SK-N-SH treated with all-trans-retinoic acid at 6 μM for 48 hours (cell line): ENCODE data around the gene OLFM1.

ENCODE experiments used
- ATAC-seq: fragments of 200-7000 bp; cut with Tn5 transposase; 3 replicates; pipeline ENCODE4 v1.9.1; 2020; ENCODE audit warnings: mild to moderate bottlenecking, moderate library complexity
- ARNTL ChIP-seq: fragments of 450-650 bp; formaldehyde crosslinking; IDR thresholded peaks from 2 replicates; pipeline ENCODE4 v1.5.0; 2020; ENCODE audit warnings: low read depth, mild to moderate bottlenecking, moderate library complexity, borderline replicate concordance
- BACH2 ChIP-seq: fragments of 250-450 bp; sonication (Bioruptor Pico); IDR thresholded peaks from 2 replicates; pipeline ENCODE4 v1.9.0; 2021; ENCODE audit warnings: mild to moderate bottlenecking, borderline replicate concordance
- CSDC2 ChIP-seq: fragments of 250-450 bp; sonication (Bioruptor Pico); IDR thresholded peaks from 2 replicates; pipeline ENCODE4 v1.5.0; 2020; ENCODE audit warnings: mild to moderate bottlenecking, moderate library complexity
- ESRRG ChIP-seq: fragments of 250-450 bp; sonication (Bioruptor Pico); IDR thresholded peaks from 2 replicates; pipeline ENCODE4 v1.6.1; 2021; ENCODE audit warnings: mild to moderate bottlenecking
- GLIS3 ChIP-seq: fragments of 250-450 bp; sonication (Bioruptor Pico); IDR thresholded peaks from 2 replicates; pipeline ENCODE4 v1.5.0; 2020; ENCODE audit warnings: mild to moderate bottlenecking, moderate library complexity
- ISL1 ChIP-seq: fragments of 250-450 bp; sonication (Bioruptor Pico); IDR thresholded peaks from 2 replicates; pipeline ENCODE4 v2.1.2; 2022; ENCODE audit warnings: mild to moderate bottlenecking, moderate library complexity
- OSR1 ChIP-seq: fragments of 250-450 bp; sonication (Bioruptor Pico); IDR thresholded peaks from 2 replicates; pipeline ENCODE4 v1.8.0; 2022; ENCODE audit warnings: moderate library complexity, mild to moderate bottlenecking, inconsistent platforms
- PATZ1 ChIP-seq: fragments of 250-450 bp; sonication (Bioruptor Pico); IDR thresholded peaks from 2 replicates; pipeline ENCODE4 v1.8.0; 2020; ENCODE audit warnings: mild to moderate bottlenecking, moderate library complexity, borderline replicate concordance
- PPARA ChIP-seq: fragments of 250-450 bp; sonication (Bioruptor Pico); IDR thresholded peaks from 2 replicates; pipeline ENCODE4 v1.5.0; 2020; ENCODE audit warnings: mild to moderate bottlenecking, borderline replicate concordance
- RARB ChIP-seq: fragments of 250-450 bp; sonication (Bioruptor Pico); IDR thresholded peaks from 2 replicates; pipeline ENCODE4 v1.8.0; 2021; ENCODE audit warnings: mild to moderate bottlenecking, moderate library complexity
- SNAI2 ChIP-seq: fragments of 250-450 bp; sonication (Bioruptor Pico); IDR thresholded peaks from 2 replicates; pipeline ENCODE4 v1.5.0; 2020; ENCODE audit warnings: mild to moderate bottlenecking, moderate library complexity
- TCF4 ChIP-seq: fragments of 250-450 bp; sonication (Bioruptor Pico); IDR thresholded peaks from 2 replicates; pipeline ENCODE4 v1.8.0; 2021; ENCODE audit warnings: mild to moderate bottlenecking, moderate library complexity, borderline replicate concordance
- TOX ChIP-seq: fragments of 250-450 bp; sonication (Bioruptor Pico); IDR thresholded peaks from 2 replicates; pipeline ENCODE4 v1.8.0; 2021; ENCODE audit warnings: mild to moderate bottlenecking, moderate library complexity, borderline replicate concordance
- ZC3H10 ChIP-seq: fragments of 250-450 bp; sonication (Bioruptor Pico); IDR thresholded peaks from 2 replicates; pipeline ENCODE4 v1.5.1; 2021; ENCODE audit warnings: mild to moderate bottlenecking, moderate library complexity
- ZFP3 ChIP-seq: fragments of 250-450 bp; sonication (Bioruptor Pico); IDR thresholded peaks from 2 replicates; pipeline ENCODE4 v1.5.0; 2020; ENCODE audit warnings: mild to moderate bottlenecking, moderate library complexity
- ZFP30 ChIP-seq: fragments of 450-650 bp; formaldehyde crosslinking; IDR thresholded peaks from 2 replicates; pipeline ENCODE4 v1.5.0; 2022; ENCODE audit warnings: mild to moderate bottlenecking, moderate library complexity
- ZNF565 ChIP-seq: fragments of 450-650 bp; formaldehyde crosslinking; conservative IDR thresholded peaks from 2 replicates; pipeline ENCODE4 v1.5.0; 2020; ENCODE audit warnings: low read depth, mild to moderate bottlenecking, moderate library complexity
- ZNF70 ChIP-seq: fragments of 450-650 bp; formaldehyde crosslinking; IDR thresholded peaks from 2 replicates; pipeline ENCODE4 v1.5.0; 2020; ENCODE audit warnings: mild to moderate bottlenecking, moderate library complexity
- ZNF8 ChIP-seq: fragments of 450-650 bp; formaldehyde crosslinking; IDR thresholded peaks from 2 replicates; pipeline ENCODE4 v1.5.0; 2020; ENCODE audit warnings: mild to moderate bottlenecking, moderate library complexity
- TF ChIP-seq, protein P1 (sequence below): fragments of 250-450 bp; sonication (Bioruptor Pico); IDR thresholded peaks from 2 replicates; pipeline ENCODE4 v1.5.0; 2020; ENCODE audit warnings: mild to moderate bottlenecking, moderate library complexity
- TF ChIP-seq, protein P2 (sequence below): fragments of 250-450 bp; sonication (Bioruptor Pico); IDR thresholded peaks from 2 replicates; pipeline ENCODE4 v1.8.0; 2021; ENCODE audit warnings: low read depth, mild to moderate bottlenecking, moderate library complexity, borderline replicate concordance
- TF ChIP-seq, protein P3 (sequence below): fragments of 250-450 bp; sonication (Bioruptor Pico); IDR thresholded peaks from 2 replicates; pipeline ENCODE4 v1.5.1; 2020; ENCODE audit warnings: low read depth, mild to moderate bottlenecking, moderate library complexity
- TF ChIP-seq, protein P4 (sequence below): fragments of 250-450 bp; sonication (Bioruptor Pico); IDR thresholded peaks from 2 replicates; pipeline ENCODE4 v1.5.1; 2021; ENCODE audit warnings: mild to moderate bottlenecking, moderate library complexity

The OLFM1 gene

DNA sequence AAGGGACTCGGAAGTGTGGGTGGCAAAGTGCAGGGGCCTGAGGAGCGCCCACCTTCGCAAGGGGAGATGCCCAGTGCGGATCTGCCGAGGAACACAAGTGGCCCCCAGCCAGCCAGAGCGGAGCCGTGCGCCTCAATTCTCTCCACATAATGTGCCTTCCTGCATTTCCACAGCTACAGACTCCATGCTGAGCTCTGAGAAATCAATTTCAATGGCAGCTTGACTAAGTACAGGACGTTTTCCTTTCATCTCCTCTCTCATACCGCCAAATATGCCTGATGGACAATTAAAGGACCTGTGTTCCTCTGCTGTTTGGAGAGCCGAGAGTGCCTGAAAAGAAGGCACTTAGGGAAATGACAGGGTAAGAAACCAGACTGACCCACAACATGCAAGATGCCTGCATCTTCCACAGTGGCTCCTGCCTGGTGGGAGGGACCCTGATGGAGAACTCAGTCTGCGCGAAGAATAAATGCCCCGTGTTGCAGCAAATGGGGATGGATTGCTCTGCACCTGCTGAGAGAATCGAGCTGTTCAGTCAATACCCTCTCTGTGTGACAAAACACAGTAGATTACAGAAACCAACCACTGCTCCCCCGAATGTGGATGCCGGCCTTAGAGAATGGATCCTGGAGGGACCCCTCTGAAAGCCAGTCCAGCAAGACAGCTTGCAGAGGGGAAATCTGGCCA, 38.6 kb upstream of the OLFM1 start:
- ATAC-seq, result no peak
- TF ChIP-seq TCF4 (CRISPR knock-in tag) (no peak), ZNF8 (no peak), ZC3H10 (CRISPR knock-in tag) (no peak), BACH2 (CRISPR knock-in tag) (no peak), OSR1 (CRISPR knock-in tag) (no peak), ESRRG (no peak), ZNF565 (CRISPR knock-in tag) (no peak), PPARA (CRISPR knock-in tag) (no peak), ZNF70 (CRISPR knock-in tag) (no peak), RARB (no peak), SNAI2 (CRISPR knock-in tag) (no peak), ARNTL (CRISPR knock-in tag) (no peak), PATZ1 (CRISPR knock-in tag) (no peak), CSDC2 (CRISPR knock-in tag) (no peak), ZFP3 (CRISPR knock-in tag) (no peak), TOX (CRISPR knock-in tag) (no peak), ZFP30 (CRISPR knock-in tag) (no peak)
- TF ChIP-seq, protein P1, sequence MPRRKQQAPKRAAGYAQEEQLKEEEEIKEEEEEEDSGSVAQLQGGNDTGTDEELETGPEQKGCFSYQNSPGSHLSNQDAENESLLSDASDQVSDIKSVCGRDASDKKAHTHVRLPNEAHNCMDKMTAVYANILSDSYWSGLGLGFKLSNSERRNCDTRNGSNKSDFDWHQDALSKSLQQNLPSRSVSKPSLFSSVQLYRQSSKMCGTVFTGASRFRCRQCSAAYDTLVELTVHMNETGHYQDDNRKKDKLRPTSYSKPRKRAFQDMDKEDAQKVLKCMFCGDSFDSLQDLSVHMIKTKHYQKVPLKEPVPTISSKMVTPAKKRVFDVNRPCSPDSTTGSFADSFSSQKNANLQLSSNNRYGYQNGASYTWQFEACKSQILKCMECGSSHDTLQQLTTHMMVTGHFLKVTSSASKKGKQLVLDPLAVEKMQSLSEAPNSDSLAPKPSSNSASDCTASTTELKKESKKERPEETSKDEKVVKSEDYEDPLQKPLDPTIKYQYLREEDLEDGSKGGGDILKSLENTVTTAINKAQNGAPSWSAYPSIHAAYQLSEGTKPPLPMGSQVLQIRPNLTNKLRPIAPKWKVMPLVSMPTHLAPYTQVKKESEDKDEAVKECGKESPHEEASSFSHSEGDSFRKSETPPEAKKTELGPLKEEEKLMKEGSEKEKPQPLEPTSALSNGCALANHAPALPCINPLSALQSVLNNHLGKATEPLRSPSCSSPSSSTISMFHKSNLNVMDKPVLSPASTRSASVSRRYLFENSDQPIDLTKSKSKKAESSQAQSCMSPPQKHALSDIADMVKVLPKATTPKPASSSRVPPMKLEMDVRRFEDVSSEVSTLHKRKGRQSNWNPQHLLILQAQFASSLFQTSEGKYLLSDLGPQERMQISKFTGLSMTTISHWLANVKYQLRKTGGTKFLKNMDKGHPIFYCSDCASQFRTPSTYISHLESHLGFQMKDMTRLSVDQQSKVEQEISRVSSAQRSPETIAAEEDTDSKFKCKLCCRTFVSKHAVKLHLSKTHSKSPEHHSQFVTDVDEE, result no peak
- TF ChIP-seq, protein P2, sequence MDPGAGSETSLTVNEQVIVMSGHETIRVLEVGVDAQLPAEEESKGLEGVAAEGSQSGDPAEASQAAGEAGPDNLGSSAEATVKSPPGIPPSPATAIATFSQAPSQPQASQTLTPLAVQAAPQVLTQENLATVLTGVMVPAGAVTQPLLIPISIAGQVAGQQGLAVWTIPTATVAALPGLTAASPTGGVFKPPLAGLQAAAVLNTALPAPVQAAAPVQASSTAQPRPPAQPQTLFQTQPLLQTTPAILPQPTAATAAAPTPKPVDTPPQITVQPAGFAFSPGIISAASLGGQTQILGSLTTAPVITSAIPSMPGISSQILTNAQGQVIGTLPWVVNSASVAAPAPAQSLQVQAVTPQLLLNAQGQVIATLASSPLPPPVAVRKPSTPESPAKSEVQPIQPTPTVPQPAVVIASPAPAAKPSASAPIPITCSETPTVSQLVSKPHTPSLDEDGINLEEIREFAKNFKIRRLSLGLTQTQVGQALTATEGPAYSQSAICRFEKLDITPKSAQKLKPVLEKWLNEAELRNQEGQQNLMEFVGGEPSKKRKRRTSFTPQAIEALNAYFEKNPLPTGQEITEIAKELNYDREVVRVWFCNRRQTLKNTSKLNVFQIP (CRISPR knock-in tag), result no peak
- TF ChIP-seq, protein P3, sequence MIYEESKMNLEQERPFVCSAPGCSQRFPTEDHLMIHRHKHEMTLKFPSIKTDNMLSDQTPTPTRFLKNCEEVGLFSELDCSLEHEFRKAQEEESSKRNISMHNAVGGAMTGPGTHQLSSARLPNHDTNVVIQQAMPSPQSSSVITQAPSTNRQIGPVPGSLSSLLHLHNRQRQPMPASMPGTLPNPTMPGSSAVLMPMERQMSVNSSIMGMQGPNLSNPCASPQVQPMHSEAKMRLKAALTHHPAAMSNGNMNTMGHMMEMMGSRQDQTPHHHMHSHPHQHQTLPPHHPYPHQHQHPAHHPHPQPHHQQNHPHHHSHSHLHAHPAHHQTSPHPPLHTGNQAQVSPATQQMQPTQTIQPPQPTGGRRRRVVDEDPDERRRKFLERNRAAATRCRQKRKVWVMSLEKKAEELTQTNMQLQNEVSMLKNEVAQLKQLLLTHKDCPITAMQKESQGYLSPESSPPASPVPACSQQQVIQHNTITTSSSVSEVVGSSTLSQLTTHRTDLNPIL (CRISPR knock-in tag), result no peak

DNA sequence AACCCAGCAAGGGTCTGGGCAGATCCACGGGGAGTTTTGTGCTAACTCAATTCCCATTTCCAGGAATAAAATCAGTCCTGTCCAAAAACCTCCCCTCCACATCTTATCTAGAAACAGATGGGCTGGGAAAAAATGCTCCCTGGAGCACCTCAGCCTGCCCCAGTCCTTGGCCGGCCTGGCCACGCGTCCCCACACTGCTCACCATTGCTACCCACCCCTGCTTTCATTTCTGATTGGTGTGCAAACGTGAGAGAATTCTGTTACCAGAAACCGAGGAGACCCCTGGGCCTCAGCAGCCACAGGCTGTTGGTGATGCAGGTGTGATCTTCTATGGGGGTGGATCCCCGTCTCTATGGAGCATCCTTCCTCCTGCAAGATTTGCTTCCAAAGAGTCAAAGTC, 38.0 kb upstream of the OLFM1 start:
- TF ChIP-seq OSR1 (CRISPR knock-in tag) (no peak), ISL1 (no peak), ESRRG (no peak), ZFP3 (CRISPR knock-in tag) (no peak), PPARA (CRISPR knock-in tag) (no peak), TCF4 (CRISPR knock-in tag) (no peak), SNAI2 (CRISPR knock-in tag) (no peak), GLIS3 (CRISPR knock-in tag) (no peak), RARB (no peak), ARNTL (CRISPR knock-in tag) (no peak), PATZ1 (CRISPR knock-in tag) (no peak)
- TF ChIP-seq, protein P4, sequence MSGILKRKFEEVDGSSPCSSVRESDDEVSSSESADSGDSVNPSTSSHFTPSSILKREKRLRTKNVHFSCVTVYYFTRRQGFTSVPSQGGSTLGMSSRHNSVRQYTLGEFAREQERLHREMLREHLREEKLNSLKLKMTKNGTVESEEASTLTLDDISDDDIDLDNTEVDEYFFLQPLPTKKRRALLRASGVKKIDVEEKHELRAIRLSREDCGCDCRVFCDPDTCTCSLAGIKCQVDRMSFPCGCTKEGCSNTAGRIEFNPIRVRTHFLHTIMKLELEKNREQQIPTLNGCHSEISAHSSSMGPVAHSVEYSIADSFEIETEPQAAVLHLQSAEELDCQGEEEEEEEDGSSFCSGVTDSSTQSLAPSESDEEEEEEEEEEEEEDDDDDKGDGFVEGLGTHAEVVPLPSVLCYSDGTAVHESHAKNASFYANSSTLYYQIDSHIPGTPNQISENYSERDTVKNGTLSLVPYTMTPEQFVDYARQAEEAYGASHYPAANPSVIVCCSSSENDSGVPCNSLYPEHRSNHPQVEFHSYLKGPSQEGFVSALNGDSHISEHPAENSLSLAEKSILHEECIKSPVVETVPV, result no peak
- TF ChIP-seq, protein P2 (CRISPR knock-in tag), result no peak
- ATAC-seq, result no peak
